Measurements from ENCODE around the gene BCAN. TPM values are rescaled to one million over a fixed set of nuclear protein-coding genes. Genes with fewer than 3 reads are reported as not detected.
A peak's percentile ranks its signal among the peaks of the same experiment; 100 is the strongest.

Gene BCAN
- total RNA-seq, 1 experiment from 2014 or later = 1.2 TPM

DNA sequence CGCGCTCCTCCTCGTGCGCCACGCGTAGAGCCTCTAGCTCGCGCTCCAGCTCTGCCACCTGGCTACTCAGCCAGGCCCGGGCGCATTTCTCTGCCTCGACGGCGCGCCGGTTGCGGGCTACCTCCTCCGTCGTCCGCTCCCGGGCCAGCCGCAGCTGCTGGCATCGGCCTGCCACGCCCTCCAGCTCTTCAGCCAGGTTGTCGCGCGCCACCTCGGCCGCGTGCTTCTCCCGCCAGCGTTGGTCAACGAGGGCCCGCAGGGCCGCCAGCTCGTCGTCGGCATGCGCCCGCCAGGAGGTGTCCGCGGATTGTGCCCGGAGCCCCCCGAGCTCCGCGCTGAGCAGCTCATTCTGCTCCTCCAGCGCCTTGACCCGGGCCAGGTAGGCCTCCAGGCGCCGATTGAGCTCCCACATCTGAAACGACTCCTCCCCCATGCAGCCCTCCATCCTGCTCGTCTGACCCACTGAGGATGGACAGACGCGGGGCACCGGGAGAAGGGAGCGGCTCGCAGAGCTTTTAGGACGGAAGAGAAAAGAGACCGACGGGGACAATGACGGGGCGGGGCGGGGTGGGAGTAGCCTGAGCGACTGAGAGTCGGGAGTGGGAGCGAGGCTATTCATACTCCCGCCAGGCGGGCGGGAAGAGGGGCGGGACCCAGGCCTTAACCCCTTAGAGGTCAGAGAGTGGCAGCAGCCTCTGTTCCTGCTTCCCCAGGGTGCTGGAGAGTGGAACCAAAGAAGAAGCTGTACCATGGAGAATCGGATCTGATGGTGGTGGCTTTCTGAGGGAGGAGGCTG is 35.1 kb downstream of the BCAN start, which contains the start of gene NES:
TSS of gene NES (minus strand) at position 588 of the 796 bp plus-strand sequence. CDS start at position 445, 143 bp downstream.
- H3K27me3 ChIP-seq (ENCODE audit: insufficient read depth, low read length) = no peaks in the 10 kb centered on the region

More for the DNA sequence above, 35.1 kb downstream of the BCAN start, which contains the start of gene NES:
- Mint-ChIP-seq H3K36me3 (ENCODE audit: insufficient read depth in 1 of 3, low read depth in 3 of 3) (peaks cover 24 to 37% (median 26%) of the 10 kb centered on the region in 3 experiments), H3K9me3 (peaks cover 0 to 3% of the 10 kb centered on the region in 2 experiments; a peak in 2 of 5 replicates), H3K4me3 (peak within 1 kb of the TSS; percentile 86 to 91), H3K4me1 (peaks cover 51 to 61% of the 10 kb centered on the region in 2 experiments), H3K27ac (peak within 1 kb of the TSS; percentile 82 to 95 (median 92); a peak in 6 of 7 replicates), H3K27me3 (ENCODE audit: low read depth) (peaks cover 34% of the 10 kb centered on the region)
- Histone ChIP-seq H3T11ph (ENCODE audit: low read length) (no peak within 1 kb of the TSS), H3K23me2 (ENCODE audit: insufficient read length, low read depth, low read length, poor library complexity, severe bottlenecking) (peaks cover 12% of the 10 kb centered on the region), H2AK5ac (ENCODE audit: insufficient read length, low read length) (no peak within 1 kb of the TSS), H3K23ac (ENCODE audit: insufficient read length, low read depth, low read length) (no peak within 1 kb of the TSS), H3K4me1 (ENCODE audit: insufficient read depth, low read length) (peaks cover 19% of the 10 kb centered on the region; the same call in 1 of the 2 replicates), H3K9me3 (ENCODE audit: control insufficient read depth, low read depth, low read length) (no peaks in the 10 kb centered on the region), H2BK5ac (ENCODE audit: insufficient read length, low read length) (no peak within 1 kb of the TSS), H4K5ac (ENCODE audit: insufficient read length, low read depth, low read length) (no peak within 1 kb of the TSS), H4K20me1 (ENCODE audit: control insufficient read depth, insufficient read depth, insufficient read length) (no peaks in the 10 kb centered on the region), H2BK12ac (ENCODE audit: insufficient read length, low read depth, low read length) (no peak within 1 kb of the TSS), H3K79me1 (ENCODE audit: insufficient read depth, low read depth, low read length, poor library complexity, severe bottlenecking) (peaks cover 8% of the 10 kb centered on the region), H4K8ac (replicated peaks; ENCODE audit: insufficient read length, low read depth, low read length) (no peak within 1 kb of the TSS), H3K27ac (ENCODE audit: insufficient read length, low read depth, low read length) (no peak within 1 kb of the TSS), H2BK120ac (ENCODE audit: low read depth, low read length, poor library complexity, severe bottlenecking) (peak within 1 kb of the TSS; percentile 51), H3K18ac (ENCODE audit: insufficient read length, low read depth, low read length) (peak within 1 kb of the TSS; percentile 71), H4K91ac (ENCODE audit: insufficient read length, low read depth, low read length) (no peak within 1 kb of the TSS), H3K4ac (ENCODE audit: low read depth, low read length) (peak within 1 kb of the TSS; percentile 27; the same call in 1 of the 2 replicates), H2BK20ac (ENCODE audit: low read depth, low read length, poor library complexity, severe bottlenecking) (no peak within 1 kb of the TSS), H2AFZ (ENCODE audit: low read length) (no peak within 1 kb of the TSS), H3K79me2 (ENCODE audit: insufficient read depth, low read length) (peaks cover 4% of the 10 kb centered on the region; the same call in 1 of the 2 replicates), H3K9ac (ENCODE audit: extremely low read depth, insufficient read length, low read length) (peak within 1 kb of the TSS; percentile 48), H3K4me2 (ENCODE audit: insufficient read depth, insufficient read length, low read length) (peak within 1 kb of the TSS; percentile 58), H3K14ac (ENCODE audit: insufficient read depth, low read length) (peak within 1 kb of the TSS; percentile 94), H3K56ac (ENCODE audit: insufficient read length, low read depth, low read length) (no peak within 1 kb of the TSS), H2BK15ac (ENCODE audit: low read depth, low read length) (no peak within 1 kb of the TSS)
- TF ChIP-seq, protein P1, sequence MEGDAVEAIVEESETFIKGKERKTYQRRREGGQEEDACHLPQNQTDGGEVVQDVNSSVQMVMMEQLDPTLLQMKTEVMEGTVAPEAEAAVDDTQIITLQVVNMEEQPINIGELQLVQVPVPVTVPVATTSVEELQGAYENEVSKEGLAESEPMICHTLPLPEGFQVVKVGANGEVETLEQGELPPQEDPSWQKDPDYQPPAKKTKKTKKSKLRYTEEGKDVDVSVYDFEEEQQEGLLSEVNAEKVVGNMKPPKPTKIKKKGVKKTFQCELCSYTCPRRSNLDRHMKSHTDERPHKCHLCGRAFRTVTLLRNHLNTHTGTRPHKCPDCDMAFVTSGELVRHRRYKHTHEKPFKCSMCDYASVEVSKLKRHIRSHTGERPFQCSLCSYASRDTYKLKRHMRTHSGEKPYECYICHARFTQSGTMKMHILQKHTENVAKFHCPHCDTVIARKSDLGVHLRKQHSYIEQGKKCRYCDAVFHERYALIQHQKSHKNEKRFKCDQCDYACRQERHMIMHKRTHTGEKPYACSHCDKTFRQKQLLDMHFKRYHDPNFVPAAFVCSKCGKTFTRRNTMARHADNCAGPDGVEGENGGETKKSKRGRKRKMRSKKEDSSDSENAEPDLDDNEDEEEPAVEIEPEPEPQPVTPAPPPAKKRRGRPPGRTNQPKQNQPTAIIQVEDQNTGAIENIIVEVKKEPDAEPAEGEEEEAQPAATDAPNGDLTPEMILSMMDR (conservative IDR thresholded peaks at IDR 0.05) = no peak
- no CpG with 5 or more reads among the region's 70 CpGs for WGBS (ENCODE audit: extremely low coverage, insufficient read length, low lambda C conversion rate)
- peak; percentile 93 for DNase-seq
